HG03039 (cell line): Measurements from ENCODE around the gene GDPD5.

Source experiments
- ATAC-seq: cut with Tn5 transposase; IDR thresholded peaks from one replicate; pipeline ENCODE4 v1.9.1; 2021; ENCODE audit warnings: mild to moderate bottlenecking, moderate library complexity; ENCODE audit not compliant: unreplicated experiment

Gene GDPD5

GRCh38 chr11:75495749-75496304, 29.9 kb downstream of the GDPD5 start:
- no peak for ATAC-seq

GRCh38 chr11:75493626-75494025, 32.1 kb downstream of the GDPD5 start:
- ATAC-seq: no peak

- ATAC-seq: no peak
These were observed 33.4 kb downstream of the GDPD5 start for GRCh38 chr11:75492181-75492820.

- ATAC-seq: no peak
These were observed 34.3 kb downstream of the GDPD5 start for GRCh38 chr11:75491465-75491864.

DNA sequence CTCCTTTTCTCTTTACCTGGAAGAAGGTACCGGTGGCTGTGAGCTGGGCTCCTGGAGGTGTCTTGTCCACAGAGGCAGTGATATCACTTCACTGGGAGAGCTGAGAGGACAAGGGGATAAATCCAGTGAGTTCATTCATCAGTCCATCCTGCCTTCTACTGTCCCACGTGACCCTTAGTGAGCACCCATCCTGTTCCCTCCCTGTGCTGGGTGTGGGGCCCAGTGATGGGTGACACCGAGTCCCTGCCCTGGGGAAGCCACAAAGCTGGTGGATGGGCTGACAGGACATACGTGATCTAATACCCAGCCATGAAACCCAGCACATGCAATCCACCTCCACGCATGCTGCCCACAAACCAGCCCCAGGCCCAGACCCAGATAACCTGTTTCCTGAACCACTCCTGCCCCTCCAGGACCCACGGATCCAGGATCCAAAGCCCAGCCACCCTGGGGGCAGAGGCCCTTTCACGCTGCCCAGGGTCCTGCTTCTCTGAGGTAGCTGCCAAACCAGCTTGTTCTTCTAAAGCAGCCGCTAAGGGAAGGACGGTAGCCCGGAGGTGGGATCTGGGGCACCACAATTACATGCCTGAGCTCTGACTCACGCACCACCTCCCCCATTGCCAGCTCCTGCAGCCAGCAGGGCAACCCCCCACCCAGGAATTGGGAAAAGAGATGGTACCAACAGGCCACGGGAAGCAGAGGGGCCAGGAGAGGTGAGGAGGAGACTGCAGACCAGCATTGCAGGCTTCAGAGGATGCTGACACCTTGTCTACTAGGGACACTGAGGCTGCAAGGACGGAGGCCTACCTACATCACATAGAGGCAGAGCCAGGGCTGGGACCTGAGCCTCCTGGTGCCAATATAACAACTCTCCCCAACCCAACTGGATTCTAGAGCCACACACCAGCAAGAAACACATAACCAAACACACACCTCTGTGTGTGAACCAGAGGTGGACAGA, 35.2 kb downstream of the GDPD5 start:
- ATAC-seq: no peak

- ATAC-seq: no peak
These were observed 38.4 kb downstream of the GDPD5 start for GRCh38 chr11:75487365-75487764.

DNA sequence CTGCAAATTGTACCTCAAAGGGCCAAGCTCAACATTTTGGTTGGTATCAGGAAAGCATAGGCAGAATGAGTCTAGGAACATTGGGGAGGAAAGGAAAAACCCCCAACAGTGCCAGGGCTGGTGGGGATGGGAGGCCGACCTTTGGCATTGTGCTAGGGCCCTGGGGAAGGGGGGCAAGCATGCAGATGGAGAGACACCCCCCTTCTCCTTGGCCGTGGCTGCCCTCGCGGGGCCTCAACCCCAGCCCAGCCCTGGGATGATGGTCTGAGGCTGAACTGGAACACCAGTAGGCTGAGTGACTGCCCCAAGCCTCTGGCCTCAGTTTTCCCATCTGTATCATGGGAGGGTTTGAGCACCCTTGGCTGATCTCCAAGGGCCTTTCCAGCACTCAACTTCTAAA, 40.0 kb downstream of the GDPD5 start:
- ATAC-seq: no peak

DNA sequence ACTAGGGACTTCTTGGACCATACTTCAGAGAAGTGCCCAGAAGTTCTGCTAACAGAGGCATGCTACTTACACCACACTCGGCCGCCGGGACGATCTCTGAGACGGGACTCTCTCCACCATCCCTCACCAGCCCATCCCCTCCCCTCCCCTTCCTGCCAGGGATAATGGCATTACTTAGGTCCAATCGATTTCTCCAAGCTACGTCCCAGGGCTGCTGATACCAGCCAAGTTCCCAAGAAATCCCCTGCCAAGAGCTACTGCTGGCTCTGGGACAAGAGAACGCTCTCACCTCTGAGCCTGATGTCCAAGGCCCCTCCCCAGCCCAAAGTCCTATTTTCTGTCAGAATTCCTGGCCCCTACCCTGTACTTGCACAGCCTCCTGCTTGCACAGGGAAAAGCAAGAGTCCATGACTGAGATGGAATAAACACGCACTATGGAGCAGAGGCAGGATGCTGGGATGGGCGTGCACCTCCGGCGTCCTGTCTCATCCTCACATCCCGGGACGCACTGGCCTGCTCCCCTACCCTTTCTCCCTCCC, 42.7 kb downstream of the GDPD5 start:
- no peak for ATAC-seq

DNA sequence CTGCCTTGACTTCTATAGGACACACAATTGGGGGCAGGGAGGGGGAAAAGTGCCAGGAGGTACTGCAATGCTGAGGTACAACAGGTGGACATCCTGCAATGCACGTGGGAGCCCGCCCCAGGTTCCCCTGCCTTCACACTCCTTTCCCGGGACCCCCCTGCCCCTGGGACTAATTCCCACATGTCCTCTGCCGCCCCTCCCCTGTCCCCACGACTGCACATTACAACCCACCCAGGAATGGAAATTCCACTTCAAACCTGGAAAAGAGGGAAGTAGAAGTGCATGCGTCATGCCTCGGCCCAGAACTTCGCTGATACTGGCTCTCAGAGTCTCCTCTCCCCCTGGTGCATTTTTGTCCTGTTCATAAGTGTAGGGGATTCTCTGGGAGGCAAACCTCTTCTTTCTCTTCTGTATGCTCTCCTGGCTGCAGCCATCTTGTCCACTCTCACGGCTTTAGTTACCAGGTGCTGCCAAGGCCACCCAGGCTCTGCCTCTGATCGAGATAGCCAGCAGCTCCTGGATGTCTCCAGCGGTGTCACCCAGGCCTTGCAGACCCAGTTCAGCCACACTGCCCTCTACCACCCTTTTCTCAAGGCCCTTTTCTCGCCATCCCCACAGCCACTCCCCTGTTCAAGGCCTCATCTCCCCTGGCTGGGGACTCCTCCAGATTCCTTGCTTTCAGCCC, 43.7 kb downstream of the GDPD5 start:
- no peak for ATAC-seq

DNA sequence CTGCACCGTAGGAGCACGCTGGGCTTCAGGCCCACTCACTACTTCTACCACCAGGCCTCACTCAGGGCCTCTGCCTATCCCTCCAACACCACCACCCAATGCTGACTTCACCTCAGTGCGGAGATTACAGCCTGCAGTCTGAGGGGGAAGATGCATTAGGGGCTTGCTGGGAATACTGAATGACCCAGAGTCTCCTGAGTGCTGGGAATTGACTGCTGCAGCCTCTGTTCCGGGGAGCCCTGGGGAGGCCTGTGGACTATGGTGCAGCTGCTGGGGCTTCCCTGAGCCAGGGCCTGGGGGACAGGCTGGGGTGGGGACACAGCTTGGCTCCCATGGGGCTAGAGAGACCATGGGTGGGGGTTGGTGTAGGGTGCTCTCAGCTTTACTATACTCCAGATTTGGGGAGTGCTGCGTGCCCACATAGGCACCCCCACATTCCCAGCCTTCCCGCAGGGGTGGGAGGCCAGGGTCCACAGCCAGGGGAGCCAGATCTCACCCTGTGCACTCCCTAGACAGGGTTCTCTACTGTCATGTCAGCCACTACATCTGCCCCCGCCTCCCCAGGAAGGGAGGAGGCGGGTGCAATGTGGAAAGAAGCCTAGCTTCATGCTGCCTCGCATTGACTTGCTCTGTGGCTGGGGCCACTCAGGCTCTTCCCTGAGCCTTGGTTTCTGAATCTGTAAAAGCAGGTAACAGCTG, 44.4 kb downstream of the GDPD5 start:
- no peak for ATAC-seq

DNA sequence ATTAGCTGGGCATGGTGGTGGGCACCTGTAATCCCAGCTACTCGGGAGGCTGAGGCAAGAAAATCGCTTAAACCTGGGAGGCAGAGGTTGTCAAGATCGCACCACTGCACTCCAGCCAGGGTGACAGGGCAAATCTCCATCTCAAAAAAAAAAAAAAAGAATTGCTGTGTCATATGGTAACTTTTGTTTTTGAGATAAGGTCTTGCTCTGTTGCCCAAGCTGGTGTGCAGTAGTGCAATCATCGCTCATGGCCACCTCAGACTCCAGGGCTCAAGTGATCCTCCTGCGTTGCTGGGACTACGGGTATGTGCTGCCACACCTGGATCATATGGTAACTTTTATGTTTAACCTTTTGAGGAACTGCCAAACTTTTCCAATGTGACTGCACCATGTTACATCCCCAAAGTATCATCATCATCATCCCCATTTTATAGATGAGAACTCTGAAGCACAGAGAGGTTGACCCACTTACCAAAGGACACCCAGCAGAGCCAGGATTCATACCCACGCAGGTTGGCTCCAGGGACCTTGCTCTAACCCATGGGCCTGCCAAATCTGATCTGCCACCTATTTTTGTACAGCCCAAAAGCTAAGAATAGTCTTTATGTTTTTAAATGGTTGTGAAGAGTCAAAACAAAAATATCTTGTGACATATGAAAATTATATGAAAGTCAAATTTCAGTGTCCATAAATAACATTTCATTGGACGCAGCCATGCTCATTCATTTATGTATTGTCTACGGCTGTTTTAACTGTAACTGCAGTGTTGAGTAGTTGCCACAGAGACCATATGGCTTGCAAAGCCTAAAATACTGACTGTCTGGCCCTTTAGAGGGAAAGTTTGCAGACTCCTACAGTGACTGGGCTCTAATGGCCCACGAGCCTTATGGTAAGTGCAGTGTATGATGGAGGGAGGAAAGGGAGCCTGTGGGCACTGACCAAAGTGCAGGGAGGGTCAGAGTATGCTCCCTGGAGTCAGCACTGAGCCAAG, 45.3 kb downstream of the GDPD5 start:
- ATAC-seq: no peak

- no peak for ATAC-seq
These were observed 46.1 kb downstream of the GDPD5 start for GRCh38 chr11:75479597-75480145.

DNA sequence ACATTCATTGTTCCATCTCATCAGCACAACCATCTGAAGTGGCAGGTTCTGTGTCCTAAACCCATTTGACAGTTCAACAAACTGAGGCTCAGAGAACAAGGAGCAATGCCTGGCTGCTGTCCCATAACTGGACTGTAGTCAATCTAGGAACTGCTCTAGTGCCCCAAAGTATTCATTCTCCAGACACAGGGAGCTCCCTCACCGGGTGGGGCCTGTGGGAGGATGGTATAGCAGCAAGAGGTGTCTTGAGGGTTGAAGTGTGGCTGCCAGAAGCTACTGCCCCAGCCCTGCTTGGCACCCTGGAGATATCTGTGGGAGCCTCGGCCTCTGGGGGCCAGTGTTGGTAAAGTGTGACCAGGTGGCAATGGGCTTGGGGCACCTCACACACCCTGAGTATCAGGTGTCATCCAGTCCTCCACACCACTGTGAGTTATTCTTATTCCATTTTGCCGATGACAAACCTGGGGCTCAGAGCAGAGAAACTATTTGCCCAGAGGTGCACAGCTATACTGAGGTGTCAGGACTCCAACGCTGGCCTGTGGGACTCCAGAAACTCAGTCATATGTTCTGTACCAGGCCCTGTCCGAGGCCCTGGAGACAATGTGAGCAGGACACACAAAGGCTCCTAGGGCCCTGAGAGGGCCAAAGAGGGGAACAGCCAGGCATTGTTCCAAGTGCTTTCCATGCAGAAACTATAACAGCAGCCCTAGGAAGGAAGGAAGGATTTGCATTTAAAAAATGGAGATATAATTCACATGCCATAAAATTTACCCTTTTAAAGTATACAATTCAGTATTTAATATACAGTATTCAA, 46.8 kb downstream of the GDPD5 start:
- ATAC-seq: no peak

DNA sequence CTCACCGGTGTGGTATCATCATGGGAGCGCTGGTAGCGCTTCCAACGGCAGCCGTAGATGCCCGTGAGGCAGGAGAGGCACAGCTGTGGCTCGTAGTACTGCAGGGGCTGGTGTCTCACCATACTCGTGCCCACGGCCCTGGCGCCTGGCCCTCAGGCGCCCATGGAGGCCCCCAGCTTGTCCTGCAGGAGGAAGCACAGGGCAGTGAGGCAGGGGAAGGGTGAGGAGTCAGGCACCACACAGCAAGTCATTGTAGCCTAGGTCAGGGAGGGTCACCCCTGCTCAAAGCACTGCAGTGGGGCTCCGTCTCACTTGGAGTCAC, 48.2 kb downstream of the GDPD5 start:
- ATAC-seq: no peak

- ATAC-seq: no peak
These were observed 48.8 kb downstream of the GDPD5 start for GRCh38 chr11:75476739-75477613.

DNA sequence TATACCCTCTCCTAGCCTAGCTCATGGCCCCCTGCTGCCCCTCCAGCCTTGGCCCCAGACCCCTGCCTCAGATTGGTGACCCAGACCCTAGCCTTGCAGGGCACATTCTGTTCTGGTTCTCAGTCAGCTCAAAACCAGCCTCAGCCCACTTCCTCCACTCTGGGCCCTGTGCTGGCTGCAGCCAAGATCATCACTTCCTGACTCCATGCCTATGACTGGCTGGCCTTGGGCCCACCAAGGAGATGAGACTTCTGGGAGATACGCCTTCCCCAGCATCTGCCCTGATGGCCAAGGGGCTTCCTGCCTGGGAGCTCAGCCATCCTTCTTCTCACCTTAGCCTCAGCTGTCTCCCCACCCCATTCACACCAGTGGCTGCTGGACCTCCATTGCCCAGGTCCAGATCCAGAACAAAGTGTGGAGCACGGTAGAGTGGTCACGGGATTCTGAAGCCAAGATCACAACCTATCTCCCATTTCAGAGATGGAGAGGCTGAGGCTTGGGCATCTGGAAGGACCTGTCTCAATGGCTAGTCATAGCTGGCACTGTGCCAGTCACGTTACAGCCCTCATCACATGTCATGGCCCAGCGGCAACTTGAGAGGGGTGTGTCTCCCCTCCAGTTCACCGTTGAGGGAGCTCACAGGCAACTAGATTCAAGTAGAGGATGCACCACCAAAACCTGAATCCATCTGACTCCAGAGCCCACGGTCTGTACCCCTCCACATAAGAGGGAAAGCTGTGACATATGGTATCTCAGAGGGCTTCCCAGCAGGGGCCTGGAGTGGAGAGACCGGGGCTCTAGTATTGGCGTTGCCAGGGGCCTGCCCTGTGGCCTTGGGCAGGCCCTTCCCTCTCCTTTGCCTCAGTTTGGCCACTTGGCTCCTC, 49.7 kb downstream of the GDPD5 start:
- no peak for ATAC-seq
